Progenitor cell of endocrine pancreas (in vitro differentiated cells): ENCODE data around the gene MEOX2. TPM values are rescaled to one million over a fixed set of nuclear protein-coding genes. Genes with fewer than 3 reads are reported as not detected.

ENCODE experiments used
- DNase-seq: peaks from one replicate; pipeline ENCODE4 v3.0.0; 2021; ENCODE audit warnings: low spot score; ENCODE audit not compliant: unreplicated experiment
- H3K27ac Mint-ChIP-seq: 2 replicates; pipeline ENCODE4 v1.8.0; 2021; ENCODE audit warnings: mild to moderate bottlenecking, moderate library complexity, mixed read lengths
- H3K27me3 Mint-ChIP-seq: 2 replicates; pipeline ENCODE4 v1.8.0; 2021; ENCODE audit warnings: mixed read lengths
- H3K36me3 Mint-ChIP-seq: 2 replicates; pipeline ENCODE4 v1.8.0; 2022; ENCODE audit warnings: mixed read lengths; ENCODE audit not compliant: insufficient read depth
- H3K4me1 Mint-ChIP-seq: 2 replicates; pipeline ENCODE4 v1.8.0; 2021; ENCODE audit warnings: low read depth, mixed read lengths
- H3K4me3 Mint-ChIP-seq: 2 replicates; pipeline ENCODE4 v1.8.0; 2021; ENCODE audit warnings: low read depth, mild to moderate bottlenecking, moderate library complexity, mixed read lengths
- H3K9me3 Mint-ChIP-seq: 2 replicates; pipeline ENCODE4 v1.8.0; 2021; ENCODE audit warnings: low read depth, mixed read lengths
- total RNA-seq: library from RNA; stranded (reverse); gene quantifications from 2 replicates; pipeline ENCODE4 v1.2.1, GENCODE V29; 2021
- TF ChIP-seq, protein P1 (sequence below): fragments of 200-600 bp; sonication (generic); IDR thresholded peaks from one replicate; pipeline ENCODE4 v1.5.0; 2021; ENCODE audit warnings: antibody characterized with exemption, mild to moderate bottlenecking; ENCODE audit not compliant: unreplicated experiment

The MEOX2 gene
- total RNA-seq, 1 donor from 2014 or later, result not detected

DNA sequence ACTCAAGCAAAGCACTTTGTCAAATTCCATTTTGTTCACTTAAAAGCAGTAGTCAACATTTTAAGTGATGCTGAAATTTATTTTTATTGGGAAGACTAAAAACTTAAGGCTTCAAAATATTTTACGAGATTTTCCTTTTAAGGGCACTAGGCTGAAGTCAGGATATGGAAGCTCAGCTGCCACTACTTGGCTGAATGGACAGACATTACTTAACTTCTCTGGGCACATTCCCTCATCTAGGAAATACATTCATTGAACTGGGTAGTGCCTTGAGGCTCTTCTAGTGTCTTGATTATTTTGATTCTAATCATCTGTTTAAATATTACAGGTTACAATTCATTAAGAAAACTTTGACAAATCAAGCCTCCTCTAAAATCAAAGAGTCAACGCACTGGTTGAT is 11.1 kb downstream of the MEOX2 start:
- no peaks in the 10 kb centered on the region for H3K9me3 Mint-ChIP-seq
- no peak overlapping the region for H3K4me3 Mint-ChIP-seq
- TF ChIP-seq, protein P1, sequence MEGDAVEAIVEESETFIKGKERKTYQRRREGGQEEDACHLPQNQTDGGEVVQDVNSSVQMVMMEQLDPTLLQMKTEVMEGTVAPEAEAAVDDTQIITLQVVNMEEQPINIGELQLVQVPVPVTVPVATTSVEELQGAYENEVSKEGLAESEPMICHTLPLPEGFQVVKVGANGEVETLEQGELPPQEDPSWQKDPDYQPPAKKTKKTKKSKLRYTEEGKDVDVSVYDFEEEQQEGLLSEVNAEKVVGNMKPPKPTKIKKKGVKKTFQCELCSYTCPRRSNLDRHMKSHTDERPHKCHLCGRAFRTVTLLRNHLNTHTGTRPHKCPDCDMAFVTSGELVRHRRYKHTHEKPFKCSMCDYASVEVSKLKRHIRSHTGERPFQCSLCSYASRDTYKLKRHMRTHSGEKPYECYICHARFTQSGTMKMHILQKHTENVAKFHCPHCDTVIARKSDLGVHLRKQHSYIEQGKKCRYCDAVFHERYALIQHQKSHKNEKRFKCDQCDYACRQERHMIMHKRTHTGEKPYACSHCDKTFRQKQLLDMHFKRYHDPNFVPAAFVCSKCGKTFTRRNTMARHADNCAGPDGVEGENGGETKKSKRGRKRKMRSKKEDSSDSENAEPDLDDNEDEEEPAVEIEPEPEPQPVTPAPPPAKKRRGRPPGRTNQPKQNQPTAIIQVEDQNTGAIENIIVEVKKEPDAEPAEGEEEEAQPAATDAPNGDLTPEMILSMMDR, result no peak
- no peaks in the 10 kb centered on the region for H3K36me3 Mint-ChIP-seq
- H3K27me3 Mint-ChIP-seq, result peaks cover 1% of the 10 kb centered on the region
- no peaks in the 10 kb centered on the region for H3K4me1 Mint-ChIP-seq
- no peak overlapping the region for H3K27ac Mint-ChIP-seq
- no peak for DNase-seq

DNA sequence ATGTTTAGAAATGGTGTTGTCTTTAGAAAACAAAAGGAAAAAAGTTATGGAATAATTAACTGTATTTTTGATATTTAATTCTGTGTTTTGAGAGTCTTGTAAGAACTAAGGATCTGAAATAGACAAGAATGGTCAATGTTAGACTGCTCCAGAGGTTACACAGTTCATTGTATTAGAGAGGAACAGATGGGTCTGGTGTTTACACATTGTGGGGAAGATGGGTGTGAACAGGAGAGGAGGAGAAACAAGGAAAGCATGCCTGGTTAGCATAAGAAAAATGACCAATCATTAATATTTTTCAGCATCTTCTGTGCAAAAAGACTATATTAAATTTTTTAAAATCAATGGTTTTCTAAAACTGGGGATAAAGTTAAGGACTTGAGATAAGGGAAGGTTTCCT is 11.9 kb downstream of the MEOX2 start:
- Mint-ChIP-seq H3K4me1 (no peaks in the 10 kb centered on the region), H3K4me3 (no peak overlapping the region)
- TF ChIP-seq, protein P1, result no peak

DNA sequence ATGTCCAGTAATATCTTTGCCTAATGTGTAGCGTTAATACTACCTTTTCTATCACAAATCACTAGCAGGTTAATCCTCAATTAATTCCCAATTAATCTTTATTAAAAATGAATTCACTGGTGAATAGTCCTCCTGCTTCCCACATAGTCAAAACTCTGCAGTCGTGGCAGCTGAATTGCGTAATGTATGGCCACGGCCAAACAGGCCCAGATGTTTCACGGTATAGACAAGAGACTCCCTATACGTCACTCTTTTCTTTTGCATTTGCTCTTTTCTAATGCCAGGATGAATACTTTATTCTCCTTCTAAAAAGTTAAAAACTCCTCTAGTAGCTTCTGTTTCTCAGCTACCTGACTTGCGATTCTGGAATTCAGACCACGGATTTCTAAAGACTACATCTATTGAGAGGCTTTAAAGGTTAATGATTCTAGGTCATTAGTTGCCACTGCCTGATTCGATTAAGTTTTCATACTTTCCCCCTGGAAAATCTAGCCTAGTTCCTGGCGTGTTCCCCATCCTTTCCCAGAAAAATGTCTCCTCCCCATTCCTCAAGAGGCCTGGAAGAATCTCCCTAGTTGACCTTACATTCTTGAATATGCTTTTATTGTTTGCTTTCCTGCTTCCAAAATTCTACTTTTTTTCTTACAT is 16.9 kb downstream of the MEOX2 start:
- no peak for DNase-seq
- TF ChIP-seq, protein P1, result no peak
- no peak overlapping the region for H3K27ac Mint-ChIP-seq
- no peaks in the 10 kb centered on the region for H3K4me1 Mint-ChIP-seq
- no peak overlapping the region for H3K4me3 Mint-ChIP-seq
- H3K9me3 Mint-ChIP-seq, result no peaks in the 10 kb centered on the region
- no peaks in the 10 kb centered on the region for H3K27me3 Mint-ChIP-seq
- no peaks in the 10 kb centered on the region for H3K36me3 Mint-ChIP-seq

More for the DNA sequence above, 11.9 kb downstream of the MEOX2 start:
- H3K36me3 Mint-ChIP-seq, result no peaks in the 10 kb centered on the region
- H3K27ac Mint-ChIP-seq, result no peak overlapping the region
- no peak for DNase-seq
- no peaks in the 10 kb centered on the region for H3K9me3 Mint-ChIP-seq
- no peaks in the 10 kb centered on the region for H3K27me3 Mint-ChIP-seq

DNA sequence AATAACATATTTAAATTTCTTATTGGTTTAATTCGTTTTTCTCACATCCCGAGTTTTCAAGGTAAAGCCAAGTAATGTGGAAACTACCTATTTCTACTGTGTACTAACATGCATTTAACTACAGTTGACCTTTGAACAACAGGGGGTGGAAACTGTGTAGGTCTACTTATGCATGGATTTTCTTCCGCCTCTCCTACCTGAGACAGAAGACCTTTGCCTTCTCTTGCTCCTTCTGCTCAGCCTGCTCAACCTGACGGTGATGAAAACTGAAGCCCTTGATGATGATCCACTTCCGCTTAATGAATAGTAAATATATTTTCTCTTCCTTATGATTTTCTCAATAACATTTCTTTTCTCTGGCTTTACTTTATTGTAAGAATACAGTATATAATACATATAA is 18.5 kb downstream of the MEOX2 start:
- Mint-ChIP-seq H3K36me3 (no peaks in the 10 kb centered on the region), H3K27ac (no peak overlapping the region), H3K4me3 (no peak overlapping the region), H3K9me3 (no peaks in the 10 kb centered on the region), H3K4me1 (no peaks in the 10 kb centered on the region), H3K27me3 (no peaks in the 10 kb centered on the region)
- TF ChIP-seq, protein P1, result no peak
- DNase-seq, result no peak

DNA sequence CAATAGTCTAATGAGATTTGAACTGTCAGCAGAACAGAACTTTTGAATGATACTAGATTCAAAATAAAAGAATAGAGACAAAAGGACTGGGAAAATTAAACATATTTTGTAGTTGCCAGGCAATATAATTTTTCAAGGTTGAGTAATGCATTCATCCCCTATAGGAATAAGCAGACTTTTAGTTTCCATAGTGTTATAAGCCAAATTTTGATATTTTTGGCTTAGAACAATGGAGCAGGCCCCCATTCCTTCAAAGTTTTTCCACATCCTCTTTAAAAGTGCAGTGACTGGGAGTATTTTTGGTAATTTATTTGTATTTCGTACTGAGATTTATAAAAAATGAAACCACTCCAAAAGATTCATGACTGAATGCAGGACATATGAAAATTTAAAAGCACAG is 24.0 kb downstream of the MEOX2 start:
- Mint-ChIP-seq H3K27ac (no peak overlapping the region), H3K4me3 (no peak overlapping the region), H3K27me3 (no peaks in the 10 kb centered on the region), H3K9me3 (no peaks in the 10 kb centered on the region), H3K36me3 (no peaks in the 10 kb centered on the region), H3K4me1 (no peaks in the 10 kb centered on the region)
- no peak for DNase-seq
- TF ChIP-seq, protein P1, result no peak
